ENCODE results near the gene KIAA0232. TPM values are rescaled to one million over a fixed set of nuclear protein-coding genes. Genes with fewer than 3 reads are reported as not detected.

Gene KIAA0232
- total and polyA plus RNA-seq, 4 donors, result 8.9 to 34.4 (median 18.5) TPM

- no peak overlapping the region for H3K27ac ChIP-seq (ENCODE audit: low read depth in 1 of 2, low read length in 2 of 2)
- no peaks in the 10 kb centered on the region for H3K36me3 ChIP-seq (ENCODE audit: control insufficient read depth in 4 of 4, insufficient read depth in 3 of 4, low read depth in 1 of 4, low read length in 3 of 4)
- no peaks in the 10 kb centered on the region for H3K27me3 ChIP-seq (ENCODE audit: control insufficient read depth in 4 of 4, insufficient read depth in 4 of 4, low read length in 3 of 4)
- TF ChIP-seq ZBTB33 (IDR thresholded peaks at IDR 0.05) (no peak), TAF1 (conservative IDR thresholded peaks at IDR 0.05) (no peak), FOXA1 (IDR thresholded peaks at IDR 0.05) (no peak)
- no peak overlapping the region for H3K4me3 ChIP-seq (ENCODE audit: low read depth in 1 of 3, low read length in 3 of 3)
- no peak for DNase-seq (ENCODE audit: low spot score)
- no peak overlapping the region for H3K9ac ChIP-seq (ENCODE audit: low read depth in 1 of 2, low read length in 2 of 2)
- H3K4me1 ChIP-seq (ENCODE audit: control insufficient read depth in 4 of 4, insufficient read depth in 4 of 4, low read length in 3 of 4), result peaks cover 14 to 63% (median 47%) of the 10 kb centered on the region in 4 donors
- 95% methylated on average over 6 of the region's 6 CpGs for WGBS
- H3K9me3 ChIP-seq (ENCODE audit: control insufficient read depth in 4 of 4, low read length in 3 of 4), result no peaks in the 10 kb centered on the region
Observed at GRCh38 chr4:6913350-6913905, 130.9 kb downstream of the KIAA0232 start.

GRCh38 chr4:6914448-6914847, 131.9 kb downstream of the KIAA0232 start:
- Histone ChIP-seq H3K27me3 (ENCODE audit: control insufficient read depth in 4 of 4, insufficient read depth in 4 of 4, low read length in 3 of 4) (no peaks in the 10 kb centered on the region), H3K9me3 (ENCODE audit: control insufficient read depth in 4 of 4, low read length in 3 of 4) (no peaks in the 10 kb centered on the region), H3K36me3 (ENCODE audit: control insufficient read depth in 4 of 4, insufficient read depth in 3 of 4, low read depth in 1 of 4, low read length in 3 of 4) (no peaks in the 10 kb centered on the region), H3K27ac (ENCODE audit: low read depth in 1 of 2, low read length in 2 of 2) (no peak overlapping the region), H3K4me1 (ENCODE audit: control insufficient read depth in 4 of 4, insufficient read depth in 4 of 4, low read length in 3 of 4) (peaks cover 16 to 61% (median 46%) of the 10 kb centered on the region in 4 donors), H3K4me3 (ENCODE audit: low read depth in 1 of 3, low read length in 3 of 3) (no peak overlapping the region), H3K9ac (ENCODE audit: low read depth in 1 of 2, low read length in 2 of 2) (no peak overlapping the region)
- 85% methylated on average over 9 of the region's 9 CpGs for WGBS
- no peak for TF ChIP-seq TAF1 (conservative IDR thresholded peaks at IDR 0.05)
- TF ChIP-seq FOXA2 (IDR thresholded peaks at IDR 0.05), result no peak
- TF ChIP-seq CTCF (IDR thresholded peaks at IDR 0.05; ENCODE audit: low read depth, low read length, missing input control), result no peak
- TF ChIP-seq FOXA1 (IDR thresholded peaks at IDR 0.05), result no peak
- no peak for TF ChIP-seq MAX (IDR thresholded peaks at IDR 0.05)
- TF ChIP-seq HNF4G (IDR thresholded peaks at IDR 0.05), result no peak
- no peak for TF ChIP-seq SP1 (IDR thresholded peaks at IDR 0.05)
- TF ChIP-seq NR2F2 (IDR thresholded peaks at IDR 0.05), result no peak
- no peak for TF ChIP-seq ZBTB33 (IDR thresholded peaks at IDR 0.05)
- no peak for TF ChIP-seq ATF3 (IDR thresholded peaks at IDR 0.05)
- no peak for TF ChIP-seq RAD21 (IDR thresholded peaks at IDR 0.05)
- no peak for TF ChIP-seq RXRA (IDR thresholded peaks at IDR 0.05)
- TF ChIP-seq EGR1 (IDR thresholded peaks at IDR 0.05; ENCODE audit: low read depth in 2 of 2), result no peak
- no peak for TF ChIP-seq REST (IDR thresholded peaks at IDR 0.05)
- no peak for TF ChIP-seq JUND (IDR thresholded peaks at IDR 0.05)
- TF ChIP-seq YY1 (IDR thresholded peaks at IDR 0.05), result no peak
- TF ChIP-seq HNF4A (conservative IDR thresholded peaks at IDR 0.05), result no peak
- DNase-seq (ENCODE audit: low spot score), result no peak
